SH-SY5Y (cell line): ENCODE measurements around the gene YY1.

Experiments used
- GATA2 ChIP-seq: IDR thresholded peaks from 2 replicates; pipeline ENCODE4 v1.6.1; 2011; ENCODE audit warnings: mild to moderate bottlenecking, low read depth, low read length
- GATA3 ChIP-seq: IDR thresholded peaks from 2 replicates; pipeline ENCODE4 v1.6.1; 2011; ENCODE audit warnings: low read depth, mild to moderate bottlenecking, low read length, moderate library complexity

DNA sequence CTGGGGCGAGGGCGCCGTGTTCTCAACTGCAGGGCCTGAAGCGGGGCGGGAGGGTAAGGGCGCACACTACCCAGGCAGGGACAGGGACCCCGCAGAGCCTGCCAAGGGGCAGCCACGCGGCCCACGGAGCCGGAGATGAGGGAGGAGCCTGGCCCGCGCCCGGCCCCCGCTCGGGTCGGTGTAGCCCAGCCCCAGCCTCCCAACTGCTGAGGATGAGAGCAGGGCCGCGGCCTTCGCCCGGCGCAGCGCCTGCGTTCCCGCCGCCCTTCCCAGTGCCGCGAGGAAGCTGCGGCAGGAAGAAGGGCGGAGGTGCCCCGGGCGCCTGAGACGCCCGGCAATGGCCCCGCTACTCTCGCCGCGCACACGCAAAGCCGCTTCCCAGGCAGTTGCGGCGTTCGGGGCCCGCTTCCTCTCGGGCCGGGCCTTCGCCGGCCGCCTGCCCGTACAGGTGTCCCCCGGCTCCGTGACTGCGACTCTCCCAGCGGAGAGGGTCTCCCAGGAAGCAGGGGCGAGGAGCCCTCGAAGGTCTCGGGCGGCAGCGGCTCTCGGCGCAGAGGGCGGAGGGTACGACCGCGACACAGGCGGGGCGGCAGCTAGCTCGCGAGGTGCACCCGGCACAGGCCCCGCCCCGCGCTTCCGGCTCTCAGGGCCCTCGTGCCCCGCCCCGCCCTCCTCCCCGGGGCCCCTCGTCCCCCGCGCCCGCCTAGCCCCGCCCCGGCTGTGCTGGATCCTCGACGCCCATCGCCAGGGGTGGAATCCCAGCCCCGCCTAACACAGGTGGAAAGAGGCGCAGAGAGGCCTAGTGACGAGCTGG, 24.8 kb upstream of the YY1 start:
- TF ChIP-seq GATA2 (no peak), GATA3 (no peak)
